Transverse colon (tissue), 3 donors: ENCODE measurements around the gene MMP24OS.

Experiments
- POLR2A ChIP-seq: fragments of 450-650 bp; IDR thresholded peaks from one replicate; pipeline ENCODE4 v1.6.1; 2016; ENCODE audit warnings: antibody characterized with exemption, mild to moderate bottlenecking, moderate library complexity
- TF ChIP-seq, protein P1 (sequence below), 5 experiments: fragments of 200-600 bp in 3 of 5; fragments of 450-650 bp in 2 of 5; sonication (generic) in 3 of 5; IDR thresholded peaks; 1 replicate in 2 of 5; 2 replicates in 3 of 5; pipeline ENCODE4 v1.5.1; 2016 to 2017; ENCODE audit warnings: antibody characterized with exemption in 5 of 5, inconsistent platforms in 3 of 5, mild to moderate bottlenecking in 2 of 5, moderate library complexity in 1 of 5

- no peak for TF ChIP-seq POLR2A
- TF ChIP-seq, protein P1, sequence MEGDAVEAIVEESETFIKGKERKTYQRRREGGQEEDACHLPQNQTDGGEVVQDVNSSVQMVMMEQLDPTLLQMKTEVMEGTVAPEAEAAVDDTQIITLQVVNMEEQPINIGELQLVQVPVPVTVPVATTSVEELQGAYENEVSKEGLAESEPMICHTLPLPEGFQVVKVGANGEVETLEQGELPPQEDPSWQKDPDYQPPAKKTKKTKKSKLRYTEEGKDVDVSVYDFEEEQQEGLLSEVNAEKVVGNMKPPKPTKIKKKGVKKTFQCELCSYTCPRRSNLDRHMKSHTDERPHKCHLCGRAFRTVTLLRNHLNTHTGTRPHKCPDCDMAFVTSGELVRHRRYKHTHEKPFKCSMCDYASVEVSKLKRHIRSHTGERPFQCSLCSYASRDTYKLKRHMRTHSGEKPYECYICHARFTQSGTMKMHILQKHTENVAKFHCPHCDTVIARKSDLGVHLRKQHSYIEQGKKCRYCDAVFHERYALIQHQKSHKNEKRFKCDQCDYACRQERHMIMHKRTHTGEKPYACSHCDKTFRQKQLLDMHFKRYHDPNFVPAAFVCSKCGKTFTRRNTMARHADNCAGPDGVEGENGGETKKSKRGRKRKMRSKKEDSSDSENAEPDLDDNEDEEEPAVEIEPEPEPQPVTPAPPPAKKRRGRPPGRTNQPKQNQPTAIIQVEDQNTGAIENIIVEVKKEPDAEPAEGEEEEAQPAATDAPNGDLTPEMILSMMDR (IDR thresholded peaks at IDR 0.05), result no peak
Measured at GRCh38 chr20:35285806-35286076, 7.8 kb upstream of the MMP24OS start.
